ENCODE results near the gene RSPH10B2. TPM values are rescaled to one million over a fixed set of nuclear protein-coding genes. Genes with fewer than 3 reads are reported as not detected.

The RSPH10B2 gene
- total and polyA plus RNA-seq, 7 donors: 0.13 to 0.79 (median 0.36) TPM; not detected in 1

Other genes with a start within 250 kb of the RSPH10B2 start
- gene GRID2IP, start 202.6 kb upstream of the RSPH10B2 start, total RNA-seq: under 1 TPM in 1 of 4 donors, not detected in 3; 0.06 TPM
- gene GRID2IP, start 202.6 kb upstream of the RSPH10B2 start, polyA plus RNA-seq: under 1 TPM in 2 of 3 donors, not detected in 1; 0.01 to 0.03 TPM
- 10 to 100 TPM; 46.7 to 60.1 (median 56.1) TPM for gene ZDHHC4, start 176.6 kb upstream of the RSPH10B2 start, total RNA-seq
- 100 to 1,000 TPM in 1 of 3 donors, 10 to 100 TPM in 2; 60.0 to 112 (median 78.1) TPM for gene ZDHHC4, start 176.6 kb upstream of the RSPH10B2 start, polyA plus RNA-seq
- 10 to 100 TPM; 14.1 to 26.3 (median 21.3) TPM for gene INTS15, start 164.1 kb upstream of the RSPH10B2 start, total RNA-seq
- gene INTS15, start 164.1 kb upstream of the RSPH10B2 start, polyA plus RNA-seq: 10 to 100 TPM; 20.3 to 46.0 (median 25.6) TPM
- gene ZNF853, start 138.5 kb upstream of the RSPH10B2 start, total RNA-seq: 10 to 100 TPM in 3 of 4 donors, 1 to 10 TPM in 1; 7.0 to 10.5 (median 10.4) TPM
- gene ZNF853, start 138.5 kb upstream of the RSPH10B2 start, polyA plus RNA-seq: 1 to 10 TPM; 4.4 to 7.8 (median 6.7) TPM
- gene ZNF316, start 116.8 kb upstream of the RSPH10B2 start, total RNA-seq: 10 to 100 TPM; 13.9 to 21.7 (median 19.2) TPM
- 10 to 100 TPM in 2 of 3 donors, 1 to 10 TPM in 1; 9.4 to 17.8 (median 12.7) TPM for gene ZNF316, start 116.8 kb upstream of the RSPH10B2 start, polyA plus RNA-seq
- 10 to 100 TPM in 2 of 4 donors, 1 to 10 TPM in 2; 7.6 to 13.6 (median 11.0) TPM for gene ZNF12, start 47.2 kb upstream of the RSPH10B2 start, total RNA-seq
- gene ZNF12, start 47.2 kb upstream of the RSPH10B2 start, polyA plus RNA-seq: 10 to 100 TPM in 1 of 3 donors, 1 to 10 TPM in 2; 5.1 to 13.5 (median 7.7) TPM
- 10 to 100 TPM; 19.9 to 28.1 (median 24.1) TPM for gene CCZ1B, start 72.2 kb downstream of the RSPH10B2 start, total RNA-seq
- 10 to 100 TPM; 14.5 to 19.2 (median 16.0) TPM for gene CCZ1B, start 72.2 kb downstream of the RSPH10B2 start, polyA plus RNA-seq

Measured in psoas muscle (tissue), 7 donors.